Panc1 (cell line): ENCODE measurements around the gene PIWIL4. TPM values are rescaled to one million over a fixed set of nuclear protein-coding genes. Genes with fewer than 3 reads are reported as not detected.

Experiments used
- ATAC-seq: fragments of 200-7000 bp; cut with Tn5 transposase; 2 replicates; pipeline ENCODE4 v1.9.1; 2020; ENCODE audit warnings: mild to moderate bottlenecking, moderate library complexity
- BruUV-seq: library from RNA; stranded (reverse); fragments of 400-500 nt; replicated peaks from 2 replicates; lab custom pipeline; 2021; lab: Mats Ljungman, UMichigan
- CTCF ChIA-PET: fragments of 300-600 bp; sonication (Branson Sonifier 250); formaldehyde crosslinking; loops from one replicate; lab custom pipeline; 2022; ENCODE audit warnings: antibody characterized with exemption; lab: Charles Lee
- POLR2A ChIA-PET: fragments of 300-600 bp; sonication (Branson Sonifier 250); formaldehyde crosslinking; loops from one replicate; lab custom pipeline; 2022; ENCODE audit warnings: antibody characterized with exemption; lab: Charles Lee
- DNase-seq: peaks from one replicate; pipeline ENCODE4 v3.0.0-alpha.2; 2010; ENCODE audit warnings: low read depth, low spot score
- H3K27ac ChIP-seq: 2 replicates; pipeline ENCODE4 v1.5.1; 2011; ENCODE audit warnings: mild to moderate bottlenecking, low read length, inconsistent platforms
- H3K27me3 ChIP-seq: fragments of 200-500 bp; sonication (Bioruptor generic); 2 replicates; pipeline ENCODE4 v1.6.0; 2014; ENCODE audit warnings: low read length, inconsistent platforms; ENCODE audit not compliant: control insufficient read depth, insufficient read depth
- H3K36me3 ChIP-seq: fragments of 200-500 bp; sonication (Bioruptor generic); 2 replicates; pipeline ENCODE4 v1.5.1; 2014; ENCODE audit warnings: inconsistent platforms, mild to moderate bottlenecking, low read length, moderate library complexity; ENCODE audit not compliant: control insufficient read depth, insufficient read depth
- H3K4me1 ChIP-seq: 2 replicates; pipeline ENCODE4 v1.5.1; 2011; ENCODE audit warnings: inconsistent platforms, mild to moderate bottlenecking, low read length, moderate library complexity; ENCODE audit not compliant: control insufficient read depth, insufficient read depth
- H3K4me3 ChIP-seq, 2 experiments: 2 replicates each; pipeline ENCODE4 v1.5.1; 2011 to 2012; ENCODE audit warnings: low read depth in 2 of 2, low read length in 2 of 2, mild to moderate bottlenecking in 2 of 2, inconsistent platforms in 1 of 2, moderate library complexity in 1 of 2
- H3K9me3 ChIP-seq: fragments of 200-500 bp; sonication (Bioruptor generic); 2 replicates; pipeline ENCODE4 v1.5.1; 2014; ENCODE audit warnings: low read depth, mild to moderate bottlenecking, inconsistent platforms, low read length, moderate library complexity; ENCODE audit not compliant: control insufficient read depth, insufficient read depth
- POLR2AphosphoS5 ChIP-seq: IDR thresholded peaks from 2 replicates; pipeline ENCODE4 v1.6.1; 2012; ENCODE audit warnings: mild to moderate bottlenecking, low read depth, low read length, moderate library complexity
- SIN3A ChIP-seq: IDR thresholded peaks from 2 replicates; pipeline ENCODE4 v1.6.1; 2012; ENCODE audit warnings: low read depth, mild to moderate bottlenecking, low read length, moderate library complexity, borderline replicate concordance; ENCODE audit not compliant: insufficient read depth
- TCF7L2 ChIP-seq: IDR thresholded peaks from 2 replicates; pipeline ENCODE4 v1.6.1; 2011; ENCODE audit warnings: mild to moderate bottlenecking, low read depth, low read length, inconsistent platforms
- in situ Hi-C: cut with HindIII; loops from 2 replicates; pipeline ENCODE4 v1.10.0; 2016; ENCODE audit warnings: low sequenced_read_pairs, low pct_unique_long_range_greater_than_20kb
- intact Hi-C: fragments of 100-400 bp; cut with micrococcal nuclease; formaldehyde crosslinking; loops from one replicate; pipeline ENCODE4 v1.10.0; 2022; ENCODE audit not compliant: unreplicated experiment
- total RNA-seq: library from RNA; stranded (reverse); gene quantifications from one replicate; pipeline ENCODE4 v1.2.1, GENCODE V29; 2021; ENCODE audit not compliant: unreplicated experiment
- TF ChIP-seq, protein P1 (sequence below): fragments of 450-650 bp; IDR thresholded peaks from 2 replicates; pipeline ENCODE4 v1.5.1; 2017; ENCODE audit warnings: mild to moderate bottlenecking
- TF ChIP-seq, protein P2 (sequence below), 2 experiments: IDR thresholded peaks; 2 replicates each; pipeline ENCODE4 v1.6.1; 2011 to 2012; ENCODE audit warnings: low read depth in 2 of 2, control low read depth in 1 of 2, low read length in 1 of 2, mild to moderate bottlenecking in 1 of 2, moderate library complexity in 1 of 2; ENCODE audit not compliant: insufficient read depth in 1 of 2

Gene PIWIL4
- total RNA-seq, 1 experiment from 2014 or later = 2.1 TPM

DNA sequence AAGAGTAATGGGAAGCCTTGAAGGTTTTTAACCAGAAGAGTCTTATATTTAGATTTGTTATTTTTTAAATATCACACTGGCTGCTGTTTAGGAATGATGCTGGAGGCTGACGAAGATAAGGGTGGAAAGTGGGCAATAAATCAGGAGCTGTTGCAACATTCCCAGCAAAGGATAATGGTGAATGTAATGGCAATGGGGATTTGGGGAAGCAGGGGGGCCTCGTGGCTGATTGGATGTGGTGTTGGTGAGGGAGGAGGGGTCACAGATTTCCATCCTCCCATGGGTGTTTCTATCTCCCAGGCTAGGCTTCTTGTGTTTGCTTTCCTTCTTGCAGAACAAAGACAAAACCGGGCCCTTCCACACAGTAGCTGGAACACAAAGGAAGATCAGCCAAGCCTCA lies 80.8 kb downstream of the PIWIL4 start:
- in situ Hi-C loops (no loop called here), intact Hi-C loops (no loop called here)
- Histone ChIP-seq H3K27me3 (no peaks in the 10 kb centered on the region), H3K36me3 (no peaks in the 10 kb centered on the region), H3K27ac (no peak overlapping the region), H3K4me1 (no peaks in the 10 kb centered on the region), H3K9me3 (no peaks in the 10 kb centered on the region), H3K4me3 (no peak overlapping the region)
- no peak for DNase-seq
- TF ChIP-seq, protein P1, sequence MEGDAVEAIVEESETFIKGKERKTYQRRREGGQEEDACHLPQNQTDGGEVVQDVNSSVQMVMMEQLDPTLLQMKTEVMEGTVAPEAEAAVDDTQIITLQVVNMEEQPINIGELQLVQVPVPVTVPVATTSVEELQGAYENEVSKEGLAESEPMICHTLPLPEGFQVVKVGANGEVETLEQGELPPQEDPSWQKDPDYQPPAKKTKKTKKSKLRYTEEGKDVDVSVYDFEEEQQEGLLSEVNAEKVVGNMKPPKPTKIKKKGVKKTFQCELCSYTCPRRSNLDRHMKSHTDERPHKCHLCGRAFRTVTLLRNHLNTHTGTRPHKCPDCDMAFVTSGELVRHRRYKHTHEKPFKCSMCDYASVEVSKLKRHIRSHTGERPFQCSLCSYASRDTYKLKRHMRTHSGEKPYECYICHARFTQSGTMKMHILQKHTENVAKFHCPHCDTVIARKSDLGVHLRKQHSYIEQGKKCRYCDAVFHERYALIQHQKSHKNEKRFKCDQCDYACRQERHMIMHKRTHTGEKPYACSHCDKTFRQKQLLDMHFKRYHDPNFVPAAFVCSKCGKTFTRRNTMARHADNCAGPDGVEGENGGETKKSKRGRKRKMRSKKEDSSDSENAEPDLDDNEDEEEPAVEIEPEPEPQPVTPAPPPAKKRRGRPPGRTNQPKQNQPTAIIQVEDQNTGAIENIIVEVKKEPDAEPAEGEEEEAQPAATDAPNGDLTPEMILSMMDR = no peak
- TF ChIP-seq POLR2AphosphoS5 = no peak
- TF ChIP-seq, protein P2, sequence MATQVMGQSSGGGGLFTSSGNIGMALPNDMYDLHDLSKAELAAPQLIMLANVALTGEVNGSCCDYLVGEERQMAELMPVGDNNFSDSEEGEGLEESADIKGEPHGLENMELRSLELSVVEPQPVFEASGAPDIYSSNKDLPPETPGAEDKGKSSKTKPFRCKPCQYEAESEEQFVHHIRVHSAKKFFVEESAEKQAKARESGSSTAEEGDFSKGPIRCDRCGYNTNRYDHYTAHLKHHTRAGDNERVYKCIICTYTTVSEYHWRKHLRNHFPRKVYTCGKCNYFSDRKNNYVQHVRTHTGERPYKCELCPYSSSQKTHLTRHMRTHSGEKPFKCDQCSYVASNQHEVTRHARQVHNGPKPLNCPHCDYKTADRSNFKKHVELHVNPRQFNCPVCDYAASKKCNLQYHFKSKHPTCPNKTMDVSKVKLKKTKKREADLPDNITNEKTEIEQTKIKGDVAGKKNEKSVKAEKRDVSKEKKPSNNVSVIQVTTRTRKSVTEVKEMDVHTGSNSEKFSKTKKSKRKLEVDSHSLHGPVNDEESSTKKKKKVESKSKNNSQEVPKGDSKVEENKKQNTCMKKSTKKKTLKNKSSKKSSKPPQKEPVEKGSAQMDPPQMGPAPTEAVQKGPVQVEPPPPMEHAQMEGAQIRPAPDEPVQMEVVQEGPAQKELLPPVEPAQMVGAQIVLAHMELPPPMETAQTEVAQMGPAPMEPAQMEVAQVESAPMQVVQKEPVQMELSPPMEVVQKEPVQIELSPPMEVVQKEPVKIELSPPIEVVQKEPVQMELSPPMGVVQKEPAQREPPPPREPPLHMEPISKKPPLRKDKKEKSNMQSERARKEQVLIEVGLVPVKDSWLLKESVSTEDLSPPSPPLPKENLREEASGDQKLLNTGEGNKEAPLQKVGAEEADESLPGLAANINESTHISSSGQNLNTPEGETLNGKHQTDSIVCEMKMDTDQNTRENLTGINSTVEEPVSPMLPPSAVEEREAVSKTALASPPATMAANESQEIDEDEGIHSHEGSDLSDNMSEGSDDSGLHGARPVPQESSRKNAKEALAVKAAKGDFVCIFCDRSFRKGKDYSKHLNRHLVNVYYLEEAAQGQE (IDR thresholded peaks at IDR 0.05; ENCODE audit: insufficient read depth in 1 of 2, low read depth in 2 of 2, low read length in 1 of 2) = no peak
- no peak for TF ChIP-seq SIN3A
- no peak for TF ChIP-seq TCF7L2
- no peak for ATAC-seq
- no TSS peak for BruUV-seq
- ChIA-PET CTCF (no interaction called here), POLR2A (no interaction called here)

DNA sequence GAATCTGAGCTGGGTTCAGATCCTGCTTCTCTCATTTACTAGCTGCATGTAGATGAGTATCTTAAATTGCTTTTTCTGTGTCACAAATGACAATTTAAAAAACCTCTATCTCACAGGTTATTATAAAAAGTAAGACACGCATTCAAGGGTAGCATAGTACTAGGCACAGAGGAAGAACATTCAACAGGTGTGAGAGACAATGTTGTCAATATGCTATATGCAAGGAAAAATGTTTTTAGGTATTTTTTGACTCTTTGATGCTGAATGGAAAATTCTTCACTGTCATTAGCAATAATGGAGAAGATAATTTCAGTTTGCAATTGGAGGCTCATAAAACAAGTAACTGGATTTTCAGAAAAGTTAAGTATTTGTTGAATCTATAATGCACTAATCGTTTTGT lies 81.6 kb downstream of the PIWIL4 start:
- ATAC-seq = no peak
- CTCF ChIA-PET = no interaction called here
- no peaks in the 10 kb centered on the region for H3K9me3 ChIP-seq
- no peak overlapping the region for H3K4me3 ChIP-seq
- no peak for DNase-seq
- H3K27ac ChIP-seq = no peak overlapping the region
- BruUV-seq = no TSS peak
- H3K27me3 ChIP-seq = no peaks in the 10 kb centered on the region
- intact Hi-C loops (no loop called here), in situ Hi-C loops (no loop called here)
- H3K36me3 ChIP-seq = no peaks in the 10 kb centered on the region
- no peaks in the 10 kb centered on the region for H3K4me1 ChIP-seq
- TF ChIP-seq TCF7L2 = no peak
- TF ChIP-seq, protein P1 = no peak
- TF ChIP-seq, protein P2 (IDR thresholded peaks at IDR 0.05; ENCODE audit: insufficient read depth in 1 of 2, low read depth in 2 of 2, low read length in 1 of 2) = no peak
- no peak for TF ChIP-seq POLR2AphosphoS5
- no peak for TF ChIP-seq SIN3A
- POLR2A ChIA-PET = no interaction called here
